Measurements from ENCODE around the gene LAMC1. TPM values are rescaled to one million over a fixed set of nuclear protein-coding genes. Genes with fewer than 3 reads are reported as not detected.

LAMC1 gene
- polyA plus RNA-seq, 1 donor from 2014 or later: 4.2 TPM

DNA sequence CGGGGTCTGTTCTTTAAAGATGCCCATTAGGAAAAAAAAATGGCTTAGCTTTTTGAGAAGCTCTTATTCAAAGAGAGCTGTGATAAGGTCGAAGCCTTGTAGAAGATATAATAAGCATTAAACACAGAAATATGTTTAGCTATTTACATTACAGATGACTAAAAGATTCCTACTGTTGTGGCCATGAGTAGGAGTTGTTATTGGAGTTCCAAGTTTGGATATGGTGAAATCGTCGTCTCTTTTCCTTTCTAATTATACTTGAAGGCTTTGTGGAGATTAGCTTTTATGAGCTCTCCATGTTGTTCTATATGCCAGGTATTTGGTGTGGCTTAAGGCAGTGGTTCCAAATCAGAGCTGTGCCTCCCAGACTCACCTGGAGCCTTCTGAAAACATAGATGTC lies 82.9 kb downstream of the LAMC1 start:
- H3K27ac ChIP-seq (ENCODE audit: low read length): no peak overlapping the region
- H3K27me3 ChIP-seq (ENCODE audit: insufficient read depth, low read depth, low read length): no peaks in the 10 kb centered on the region
- H3K4me2 ChIP-seq (ENCODE audit: low read length): no peak overlapping the region
- H3K9ac ChIP-seq (ENCODE audit: low read length): no peak overlapping the region
- no peak for TF ChIP-seq SMC3 (conservative IDR thresholded peaks at IDR 0.05; ENCODE audit: poor library complexity)
- TF ChIP-seq RAD21 (conservative IDR thresholded peaks at IDR 0.05): no peak
- TF ChIP-seq, protein P1, sequence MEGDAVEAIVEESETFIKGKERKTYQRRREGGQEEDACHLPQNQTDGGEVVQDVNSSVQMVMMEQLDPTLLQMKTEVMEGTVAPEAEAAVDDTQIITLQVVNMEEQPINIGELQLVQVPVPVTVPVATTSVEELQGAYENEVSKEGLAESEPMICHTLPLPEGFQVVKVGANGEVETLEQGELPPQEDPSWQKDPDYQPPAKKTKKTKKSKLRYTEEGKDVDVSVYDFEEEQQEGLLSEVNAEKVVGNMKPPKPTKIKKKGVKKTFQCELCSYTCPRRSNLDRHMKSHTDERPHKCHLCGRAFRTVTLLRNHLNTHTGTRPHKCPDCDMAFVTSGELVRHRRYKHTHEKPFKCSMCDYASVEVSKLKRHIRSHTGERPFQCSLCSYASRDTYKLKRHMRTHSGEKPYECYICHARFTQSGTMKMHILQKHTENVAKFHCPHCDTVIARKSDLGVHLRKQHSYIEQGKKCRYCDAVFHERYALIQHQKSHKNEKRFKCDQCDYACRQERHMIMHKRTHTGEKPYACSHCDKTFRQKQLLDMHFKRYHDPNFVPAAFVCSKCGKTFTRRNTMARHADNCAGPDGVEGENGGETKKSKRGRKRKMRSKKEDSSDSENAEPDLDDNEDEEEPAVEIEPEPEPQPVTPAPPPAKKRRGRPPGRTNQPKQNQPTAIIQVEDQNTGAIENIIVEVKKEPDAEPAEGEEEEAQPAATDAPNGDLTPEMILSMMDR (IDR thresholded peaks at IDR 0.05; ENCODE audit: poor library complexity, severe bottlenecking): no peak
- TF ChIP-seq POLR2AphosphoS5 (IDR thresholded peaks at IDR 0.05): no peak
- TF ChIP-seq TAF1 (IDR thresholded peaks at IDR 0.05; ENCODE audit: low read depth): no peak
- TF ChIP-seq, protein P2, sequence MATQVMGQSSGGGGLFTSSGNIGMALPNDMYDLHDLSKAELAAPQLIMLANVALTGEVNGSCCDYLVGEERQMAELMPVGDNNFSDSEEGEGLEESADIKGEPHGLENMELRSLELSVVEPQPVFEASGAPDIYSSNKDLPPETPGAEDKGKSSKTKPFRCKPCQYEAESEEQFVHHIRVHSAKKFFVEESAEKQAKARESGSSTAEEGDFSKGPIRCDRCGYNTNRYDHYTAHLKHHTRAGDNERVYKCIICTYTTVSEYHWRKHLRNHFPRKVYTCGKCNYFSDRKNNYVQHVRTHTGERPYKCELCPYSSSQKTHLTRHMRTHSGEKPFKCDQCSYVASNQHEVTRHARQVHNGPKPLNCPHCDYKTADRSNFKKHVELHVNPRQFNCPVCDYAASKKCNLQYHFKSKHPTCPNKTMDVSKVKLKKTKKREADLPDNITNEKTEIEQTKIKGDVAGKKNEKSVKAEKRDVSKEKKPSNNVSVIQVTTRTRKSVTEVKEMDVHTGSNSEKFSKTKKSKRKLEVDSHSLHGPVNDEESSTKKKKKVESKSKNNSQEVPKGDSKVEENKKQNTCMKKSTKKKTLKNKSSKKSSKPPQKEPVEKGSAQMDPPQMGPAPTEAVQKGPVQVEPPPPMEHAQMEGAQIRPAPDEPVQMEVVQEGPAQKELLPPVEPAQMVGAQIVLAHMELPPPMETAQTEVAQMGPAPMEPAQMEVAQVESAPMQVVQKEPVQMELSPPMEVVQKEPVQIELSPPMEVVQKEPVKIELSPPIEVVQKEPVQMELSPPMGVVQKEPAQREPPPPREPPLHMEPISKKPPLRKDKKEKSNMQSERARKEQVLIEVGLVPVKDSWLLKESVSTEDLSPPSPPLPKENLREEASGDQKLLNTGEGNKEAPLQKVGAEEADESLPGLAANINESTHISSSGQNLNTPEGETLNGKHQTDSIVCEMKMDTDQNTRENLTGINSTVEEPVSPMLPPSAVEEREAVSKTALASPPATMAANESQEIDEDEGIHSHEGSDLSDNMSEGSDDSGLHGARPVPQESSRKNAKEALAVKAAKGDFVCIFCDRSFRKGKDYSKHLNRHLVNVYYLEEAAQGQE (IDR thresholded peaks at IDR 0.05; ENCODE audit: borderline replicate concordance): no peak
- TF ChIP-seq MXI1 (conservative IDR thresholded peaks at IDR 0.05; ENCODE audit: poor library complexity, severe bottlenecking): no peak
- no peak for TF ChIP-seq EP300 (conservative IDR thresholded peaks at IDR 0.05; ENCODE audit: poor library complexity, severe bottlenecking)
- TF ChIP-seq EZH2 (IDR thresholded peaks at IDR 0.05; ENCODE audit: borderline replicate concordance, insufficient read depth, low read length, poor library complexity, severe bottlenecking): no peak
- no peaks in the 10 kb centered on the region for H4K20me1 ChIP-seq (ENCODE audit: insufficient read depth)
- no peaks in the 10 kb centered on the region for H3K9me2 ChIP-seq (ENCODE audit: insufficient read depth, low read length)
- no peaks in the 10 kb centered on the region for H3K36me3 ChIP-seq (ENCODE audit: insufficient read depth, low read length)
- H2AFZ ChIP-seq (ENCODE audit: low read depth, low read length): no peak overlapping the region
- H3K4me3 ChIP-seq (ENCODE audit: low read length): no peak overlapping the region
- H3K79me2 ChIP-seq (replicated peaks; ENCODE audit: insufficient read depth, low read length): no peaks in the 10 kb centered on the region
- H3F3A ChIP-seq (ENCODE audit: insufficient read depth, low read length, poor library complexity, severe bottlenecking): no peaks in the 10 kb centered on the region
- no peaks in the 10 kb centered on the region for H3K9me3 ChIP-seq (ENCODE audit: low read length)

DNA sequence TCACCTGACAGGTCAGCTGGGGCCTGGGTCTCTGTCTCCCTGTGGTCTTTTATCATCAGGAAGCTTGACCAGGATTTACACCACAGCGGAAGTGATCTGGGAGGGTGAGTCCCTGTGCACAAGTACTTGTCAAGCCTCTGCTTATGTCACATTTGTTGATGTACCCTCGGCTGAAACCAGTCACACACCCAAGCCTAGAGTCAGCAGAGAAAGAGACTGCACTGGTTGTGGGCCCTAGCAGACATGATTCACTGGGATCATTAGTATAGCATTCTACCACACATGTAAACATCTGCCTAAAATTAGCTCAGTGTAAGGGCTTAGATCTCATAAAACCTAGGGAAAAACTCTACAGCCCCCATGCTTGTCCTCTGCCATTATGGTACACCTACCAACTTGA lies 83.5 kb downstream of the LAMC1 start:
- H3K9ac ChIP-seq (ENCODE audit: low read length): no peak overlapping the region
- H3K27ac ChIP-seq (ENCODE audit: low read length): no peak overlapping the region
- TF ChIP-seq MXI1 (conservative IDR thresholded peaks at IDR 0.05; ENCODE audit: poor library complexity, severe bottlenecking) (no peak), SMC3 (conservative IDR thresholded peaks at IDR 0.05; ENCODE audit: poor library complexity) (no peak), EZH2 (IDR thresholded peaks at IDR 0.05; ENCODE audit: borderline replicate concordance, insufficient read depth, low read length, poor library complexity, severe bottlenecking) (no peak), EP300 (conservative IDR thresholded peaks at IDR 0.05; ENCODE audit: poor library complexity, severe bottlenecking) (no peak), POLR2AphosphoS5 (IDR thresholded peaks at IDR 0.05) (no peak), TAF1 (IDR thresholded peaks at IDR 0.05; ENCODE audit: low read depth) (no peak), RAD21 (conservative IDR thresholded peaks at IDR 0.05) (no peak)
- TF ChIP-seq, protein P2 (IDR thresholded peaks at IDR 0.05; ENCODE audit: borderline replicate concordance): no peak
- TF ChIP-seq, protein P1 (IDR thresholded peaks at IDR 0.05; ENCODE audit: poor library complexity, severe bottlenecking): no peak
- no peaks in the 10 kb centered on the region for H3F3A ChIP-seq (ENCODE audit: insufficient read depth, low read length, poor library complexity, severe bottlenecking)
- H3K4me2 ChIP-seq (ENCODE audit: low read length): no peak overlapping the region
- H3K79me2 ChIP-seq (replicated peaks; ENCODE audit: insufficient read depth, low read length): no peaks in the 10 kb centered on the region
- no peaks in the 10 kb centered on the region for H4K20me1 ChIP-seq (ENCODE audit: insufficient read depth)
- no peaks in the 10 kb centered on the region for H3K36me3 ChIP-seq (ENCODE audit: insufficient read depth, low read length)
- no peaks in the 10 kb centered on the region for H3K9me3 ChIP-seq (ENCODE audit: low read length)
- H2AFZ ChIP-seq (ENCODE audit: low read depth, low read length): no peak overlapping the region
- no peaks in the 10 kb centered on the region for H3K9me2 ChIP-seq (ENCODE audit: insufficient read depth, low read length)
- no peak overlapping the region for H3K4me3 ChIP-seq (ENCODE audit: low read length)
- H3K27me3 ChIP-seq (ENCODE audit: insufficient read depth, low read depth, low read length): no peaks in the 10 kb centered on the region

Measured in neural cell (in vitro differentiated cells).